IPS-18a (cell line): ENCODE data around the gene SNCAIP.

Experiments used
- H3K27ac ChIP-seq: one replicate; pipeline ENCODE4 v1.5.1; 2013; ENCODE audit warnings: low read length
- H3K27me3 ChIP-seq: one replicate; pipeline ENCODE4 v1.6.1; 2013; ENCODE audit warnings: mild to moderate bottlenecking, low read length; ENCODE audit not compliant: control insufficient read depth, insufficient read depth
- H3K36me3 ChIP-seq: one replicate; pipeline ENCODE4 v1.6.1; 2013; ENCODE audit warnings: low read depth, low read length; ENCODE audit not compliant: control insufficient read depth
- H3K4me1 ChIP-seq: one replicate; pipeline ENCODE4 v1.6.1; 2013; ENCODE audit warnings: low read depth, low read length; ENCODE audit not compliant: control insufficient read depth
- H3K4me3 ChIP-seq: one replicate; pipeline ENCODE4 v1.5.1; 2013; ENCODE audit warnings: low read length
- H3K9ac ChIP-seq: one replicate; pipeline ENCODE4 v1.6.1; 2013; ENCODE audit warnings: mild to moderate bottlenecking, low read length, moderate library complexity
- H3K9me3 ChIP-seq: one replicate; pipeline ENCODE4 v1.6.1; 2013; ENCODE audit warnings: low read depth, low read length; ENCODE audit not compliant: control insufficient read depth

Gene SNCAIP

DNA sequence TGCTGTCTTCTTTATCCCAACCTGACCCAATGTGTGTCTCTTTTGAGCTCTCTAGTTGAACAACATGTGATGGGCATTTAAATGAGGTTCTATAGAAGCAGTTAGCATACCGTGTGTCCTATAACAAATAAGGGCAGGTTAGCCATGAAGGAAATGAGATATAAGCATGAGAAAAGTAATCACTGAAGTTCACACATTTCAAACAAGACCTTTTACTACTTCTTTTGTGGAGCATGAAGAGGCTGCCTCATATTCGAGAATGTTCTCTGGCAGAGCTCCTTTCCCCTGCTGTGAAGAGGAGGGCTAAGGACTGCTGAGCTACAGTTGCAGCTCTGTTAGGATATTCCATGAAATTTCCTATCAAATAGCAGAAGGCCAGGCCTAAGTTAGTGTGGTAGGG is 15.2 kb upstream of the SNCAIP start:
- H3K4me3 ChIP-seq: no peak overlapping the region
- no peaks in the 10 kb centered on the region for H3K36me3 ChIP-seq
- H3K27me3 ChIP-seq: no peaks in the 10 kb centered on the region
- H3K4me1 ChIP-seq: peaks cover 21% of the 10 kb centered on the region
- no peaks in the 10 kb centered on the region for H3K9me3 ChIP-seq
- no peak overlapping the region for H3K27ac ChIP-seq
- no peak overlapping the region for H3K9ac ChIP-seq

DNA sequence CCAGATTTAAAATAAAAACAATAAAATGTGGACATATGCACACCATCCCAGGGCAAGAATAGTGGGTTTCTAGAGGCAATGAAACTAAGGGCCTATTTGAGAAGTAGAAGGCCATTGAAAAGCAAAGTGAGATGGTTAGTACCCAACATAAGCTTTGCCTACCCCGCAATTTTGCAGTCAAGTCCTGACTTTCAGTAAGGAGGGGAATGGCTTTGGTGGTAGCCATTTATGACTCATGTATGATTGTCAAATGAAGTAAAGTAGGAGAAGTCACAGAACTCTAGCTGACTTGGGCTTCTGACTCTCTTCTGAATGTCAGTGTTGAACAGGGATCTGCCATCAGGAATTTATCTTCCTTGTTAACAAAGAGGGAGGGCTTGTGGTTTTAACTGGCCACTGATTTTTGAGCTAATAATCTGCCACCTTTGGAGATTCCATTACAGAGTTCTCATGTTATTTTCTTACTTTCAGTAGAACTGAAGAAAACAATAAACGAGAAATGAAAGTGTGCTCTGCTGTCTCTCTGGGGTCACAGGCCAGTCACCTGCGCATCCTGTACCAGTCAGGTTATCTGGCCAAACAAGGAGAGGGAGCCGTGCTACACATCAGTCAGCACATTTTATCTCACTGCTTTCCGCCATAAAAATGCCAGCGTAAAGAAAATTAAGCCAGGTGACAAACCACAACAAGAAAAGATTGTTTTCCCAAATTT is 14.3 kb upstream of the SNCAIP start:
- Histone ChIP-seq H3K9me3 (no peaks in the 10 kb centered on the region), H3K4me3 (no peak overlapping the region), H3K27me3 (no peaks in the 10 kb centered on the region), H3K9ac (no peak overlapping the region), H3K27ac (no peak overlapping the region), H3K36me3 (no peaks in the 10 kb centered on the region), H3K4me1 (peaks cover 13% of the 10 kb centered on the region)

DNA sequence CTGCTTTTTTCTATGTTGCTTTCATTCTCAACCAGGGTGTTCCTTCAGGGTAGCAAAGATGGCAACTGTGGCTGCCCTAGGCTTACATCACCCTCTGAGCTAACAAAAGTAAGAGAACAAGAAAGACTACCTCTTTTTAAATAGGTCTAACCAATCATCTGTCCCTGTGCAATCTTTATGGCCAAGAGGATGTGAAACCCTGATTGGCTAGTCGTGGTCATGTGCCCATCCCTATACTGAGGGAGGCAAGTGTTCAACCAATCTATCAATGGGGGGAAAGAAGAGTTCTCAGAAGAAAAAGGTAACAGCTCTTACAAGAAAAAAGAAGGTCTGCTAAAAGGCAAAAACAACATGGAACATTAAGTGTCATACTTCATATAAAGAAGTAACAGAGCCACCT is 11.7 kb upstream of the SNCAIP start:
- Histone ChIP-seq H3K27ac (no peak overlapping the region), H3K4me3 (no peak overlapping the region), H3K9me3 (no peaks in the 10 kb centered on the region), H3K4me1 (peaks cover 13% of the 10 kb centered on the region), H3K36me3 (no peaks in the 10 kb centered on the region), H3K9ac (no peak overlapping the region), H3K27me3 (no peaks in the 10 kb centered on the region)

DNA sequence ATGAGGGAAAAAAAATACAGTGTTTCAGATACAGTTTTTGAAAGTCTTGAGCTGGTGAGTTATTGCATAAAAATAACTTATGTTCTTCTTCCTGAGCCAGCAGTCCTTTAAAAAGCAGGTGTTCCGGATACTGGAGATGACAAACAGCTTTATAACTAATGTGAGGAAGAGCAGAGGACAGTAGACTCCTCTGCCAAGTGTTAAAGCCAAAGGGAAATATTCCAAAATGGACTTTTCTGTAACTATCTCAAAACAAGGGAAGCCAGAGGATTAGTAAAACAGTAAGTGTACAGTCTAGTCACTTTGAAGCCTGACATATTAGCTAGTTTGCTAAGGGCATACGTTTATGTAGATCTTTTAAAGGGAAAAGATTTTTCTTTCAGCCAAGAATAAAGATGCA is 11.0 kb upstream of the SNCAIP start:
- Histone ChIP-seq H3K9ac (no peak overlapping the region), H3K27me3 (no peaks in the 10 kb centered on the region), H3K4me1 (peaks cover 13% of the 10 kb centered on the region), H3K4me3 (no peak overlapping the region), H3K9me3 (no peaks in the 10 kb centered on the region), H3K36me3 (no peaks in the 10 kb centered on the region), H3K27ac (no peak overlapping the region)

DNA sequence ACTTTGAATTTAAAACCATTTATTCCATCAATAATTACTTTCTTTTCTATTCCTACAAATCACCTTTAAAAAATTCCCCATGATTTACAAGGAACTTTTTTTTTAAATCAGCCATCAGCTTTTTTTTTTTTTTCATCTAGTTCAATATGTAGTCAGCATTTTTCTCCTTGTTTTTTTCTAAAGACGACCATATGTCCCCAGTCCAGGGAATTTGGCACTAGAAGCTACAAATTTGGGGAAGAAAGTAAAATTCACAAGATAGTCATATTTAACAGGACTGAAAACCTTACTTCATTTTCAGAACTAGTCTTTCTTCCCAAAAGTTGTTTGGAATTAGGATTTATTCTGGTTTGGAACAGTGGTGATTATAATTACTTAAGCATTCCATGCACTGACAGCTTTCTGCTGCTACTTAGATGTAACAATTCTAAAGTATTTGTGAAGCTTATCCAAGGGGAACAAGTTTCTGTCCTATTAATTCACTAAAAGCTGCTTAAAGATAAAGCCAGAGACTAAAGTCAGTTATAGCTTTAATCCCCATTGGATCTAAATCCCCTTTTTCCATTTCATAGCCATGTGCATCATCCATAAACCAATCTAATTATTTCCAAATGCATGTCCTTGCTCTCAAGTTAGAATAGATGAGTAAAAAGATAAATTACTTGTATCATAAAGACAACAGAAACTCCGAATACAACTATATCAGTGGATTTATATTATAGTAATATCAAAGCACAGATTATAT is 7.4 kb upstream of the SNCAIP start:
- Histone ChIP-seq H3K9me3 (no peaks in the 10 kb centered on the region), H3K27me3 (no peaks in the 10 kb centered on the region), H3K9ac (no peak overlapping the region), H3K36me3 (no peaks in the 10 kb centered on the region), H3K4me1 (no peaks in the 10 kb centered on the region), H3K4me3 (no peak overlapping the region), H3K27ac (no peak overlapping the region)

DNA sequence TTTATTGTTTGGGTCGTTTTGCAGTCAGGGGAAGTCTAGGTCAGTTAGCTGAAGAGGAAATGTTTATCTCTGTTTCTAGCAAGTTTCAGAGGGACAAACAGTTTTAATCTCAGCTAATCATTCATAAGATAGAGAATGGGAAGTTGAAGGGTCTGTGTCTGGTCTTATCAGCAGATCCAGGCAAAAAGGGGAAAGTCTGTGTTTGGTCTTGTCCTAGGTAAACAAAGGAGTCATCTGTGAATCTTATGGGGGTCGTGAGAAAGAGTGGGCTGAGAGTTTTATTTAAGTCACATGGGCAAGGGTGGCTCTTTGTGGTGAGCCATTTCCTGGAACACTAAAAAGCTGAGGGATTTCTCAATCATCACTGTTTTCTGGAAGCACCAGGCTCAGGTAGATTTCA is 5.6 kb upstream of the SNCAIP start:
- no peaks in the 10 kb centered on the region for H3K4me1 ChIP-seq

DNA sequence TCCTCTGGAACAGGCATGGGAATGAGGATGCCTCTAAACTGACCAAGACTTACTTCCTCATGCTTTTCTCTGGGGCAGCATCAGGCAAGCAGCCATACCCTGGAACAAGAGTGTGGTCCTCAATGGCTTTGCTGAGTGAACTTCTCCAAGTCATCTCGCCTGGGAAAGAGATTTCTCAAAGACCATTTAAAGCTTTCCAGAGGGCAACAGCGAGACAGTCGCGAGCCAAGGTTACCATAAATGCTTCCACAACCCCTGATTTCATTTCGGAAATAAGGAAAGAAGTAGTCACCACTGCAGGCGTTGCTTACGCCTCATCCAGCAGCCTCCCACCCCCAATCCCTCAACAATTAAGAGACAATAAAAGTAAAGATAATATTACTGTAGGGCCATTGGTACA is 1.1 kb upstream of the SNCAIP start:
- peaks cover 8% of the 10 kb centered on the region for H3K4me1 ChIP-seq
- H3K36me3 ChIP-seq: no peaks in the 10 kb centered on the region
- H3K9me3 ChIP-seq: no peaks in the 10 kb centered on the region
- peaks cover 46% of the 10 kb centered on the region for H3K27me3 ChIP-seq
- H3K4me3 ChIP-seq: peak overlapping the region; percentile 64
- H3K27ac ChIP-seq: no peak overlapping the region
- H3K9ac ChIP-seq: no peak overlapping the region

More for the DNA sequence above, 5.6 kb upstream of the SNCAIP start:
- Histone ChIP-seq H3K36me3 (no peaks in the 10 kb centered on the region), H3K27me3 (peaks cover 18% of the 10 kb centered on the region), H3K9ac (no peak overlapping the region), H3K27ac (no peak overlapping the region), H3K4me3 (no peak overlapping the region), H3K9me3 (no peaks in the 10 kb centered on the region)

DNA sequence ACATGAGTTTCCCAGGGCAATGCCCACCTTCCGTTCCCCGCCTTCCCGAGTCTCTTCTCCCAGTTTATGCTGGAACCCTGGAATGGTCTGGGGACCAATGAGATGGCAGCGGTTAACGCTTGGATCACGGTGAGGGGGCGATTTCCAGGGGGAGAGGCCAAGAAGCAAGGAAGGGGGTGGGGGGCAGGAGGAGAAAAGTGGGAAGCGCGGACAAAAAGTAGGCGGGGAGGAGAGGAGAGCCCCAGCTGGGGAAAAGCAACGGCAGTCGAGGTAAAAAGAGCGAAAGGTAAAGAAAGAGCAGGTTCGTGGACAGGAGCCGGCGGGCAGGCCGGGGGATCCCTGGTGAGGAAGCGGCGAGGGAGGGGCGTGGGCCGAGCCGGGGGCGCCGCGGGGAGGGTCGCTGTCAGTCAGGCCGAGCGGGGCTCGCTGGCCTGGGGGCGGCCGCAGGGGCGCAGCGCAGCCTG is 508 bp upstream of the SNCAIP start:
- H3K27me3 ChIP-seq: peaks cover 46% of the 10 kb centered on the region
- no peaks in the 10 kb centered on the region for H3K9me3 ChIP-seq
- peak overlapping the region; percentile 28 for H3K9ac ChIP-seq
- H3K4me1 ChIP-seq: peaks cover 8% of the 10 kb centered on the region
- peak overlapping the region; percentile 64 for H3K4me3 ChIP-seq
- H3K36me3 ChIP-seq: no peaks in the 10 kb centered on the region
- no peak overlapping the region for H3K27ac ChIP-seq

DNA sequence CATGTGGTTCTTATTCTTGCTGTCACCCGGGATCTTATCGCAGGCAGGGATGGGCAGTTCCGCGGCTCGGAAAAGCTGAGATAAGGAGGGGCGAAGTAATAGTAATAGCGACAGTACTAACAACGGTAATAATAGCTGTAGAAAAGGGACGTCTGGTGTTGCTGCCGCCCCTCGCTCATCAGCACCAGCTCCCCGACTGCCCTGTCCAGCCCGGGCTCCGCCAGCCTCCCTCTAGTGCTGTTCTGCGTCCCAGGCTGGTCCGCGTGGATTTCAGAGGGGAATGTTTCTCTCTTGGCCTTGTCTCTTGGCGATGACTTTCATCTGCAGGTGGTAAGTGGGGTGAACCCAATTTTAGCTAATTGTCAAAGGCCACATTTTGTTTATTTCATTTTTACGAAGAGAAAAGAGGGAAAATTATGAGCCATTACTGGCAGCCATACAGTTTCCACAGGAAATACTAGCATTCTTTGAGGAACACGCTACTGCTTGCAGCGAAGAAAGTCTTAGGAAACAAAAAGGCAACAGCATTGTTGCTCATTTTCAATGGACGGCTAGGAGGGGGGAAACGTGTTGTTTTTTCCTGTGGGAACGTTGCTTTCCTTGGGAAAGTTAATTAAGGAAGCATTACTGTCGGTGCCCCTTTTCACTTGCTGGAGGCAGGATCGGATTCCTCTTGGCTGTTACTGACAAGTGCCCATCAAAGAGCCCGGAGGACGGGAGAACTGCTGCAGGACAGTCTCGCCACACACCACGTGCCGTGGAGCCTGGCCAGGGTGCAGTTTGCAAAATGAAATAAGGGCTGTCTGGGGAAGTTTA is 762 bp downstream of the SNCAIP start:
- Histone ChIP-seq H3K4me1 (peaks cover 8% of the 10 kb centered on the region), H3K9ac (peak overlapping the region; percentile 46), H3K4me3 (peak overlapping the region; percentile 67), H3K36me3 (no peaks in the 10 kb centered on the region), H3K27me3 (peaks cover 46% of the 10 kb centered on the region), H3K27ac (no peak overlapping the region), H3K9me3 (no peaks in the 10 kb centered on the region)

DNA sequence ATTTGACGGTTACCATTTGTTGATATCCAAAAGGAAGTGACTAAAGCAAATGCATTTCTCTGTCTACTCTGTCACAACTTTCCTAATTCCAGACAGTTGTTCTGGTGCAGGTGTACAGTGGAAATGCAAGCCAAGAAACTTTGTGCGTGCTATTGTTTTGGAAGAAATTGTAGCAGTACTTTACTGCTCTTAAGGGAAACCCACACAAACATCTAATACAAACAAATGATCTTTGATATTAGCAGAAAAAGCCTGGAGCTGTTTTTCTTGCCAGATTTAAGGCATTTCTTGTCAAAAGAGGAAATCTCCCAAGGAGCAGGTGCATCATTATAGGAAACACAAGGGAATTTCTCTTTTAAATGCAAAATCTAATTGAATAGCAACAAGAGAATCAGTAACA is 2.0 kb downstream of the SNCAIP start:
- Histone ChIP-seq H3K9me3 (no peaks in the 10 kb centered on the region), H3K9ac (no peak overlapping the region), H3K27ac (no peak overlapping the region), H3K4me3 (no peak overlapping the region), H3K27me3 (peaks cover 46% of the 10 kb centered on the region), H3K36me3 (no peaks in the 10 kb centered on the region), H3K4me1 (peaks cover 8% of the 10 kb centered on the region)

DNA sequence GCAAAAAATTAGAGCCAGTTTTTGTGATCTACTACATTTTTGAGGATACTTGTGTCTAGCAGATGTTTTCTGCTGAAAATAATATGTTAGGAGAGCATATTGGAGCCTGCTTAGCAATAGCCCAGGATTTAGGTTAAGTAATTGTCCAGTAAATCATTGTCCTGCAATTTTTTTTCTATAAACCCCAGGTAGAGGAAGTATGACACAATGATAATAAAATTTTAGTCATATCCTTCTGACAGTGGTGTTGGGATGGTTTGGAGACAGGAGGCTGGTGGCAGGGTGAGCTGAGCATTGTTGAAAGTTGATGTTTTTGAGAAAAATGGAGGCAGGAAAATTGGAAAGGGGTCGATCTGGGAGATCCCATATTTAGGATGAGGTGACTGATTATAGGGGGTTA is 3.5 kb downstream of the SNCAIP start:
- H3K27ac ChIP-seq: no peak overlapping the region

More for the DNA sequence above, 3.5 kb downstream of the SNCAIP start:
- Histone ChIP-seq H3K9me3 (no peaks in the 10 kb centered on the region), H3K4me1 (peaks cover 8% of the 10 kb centered on the region), H3K27me3 (peaks cover 38% of the 10 kb centered on the region), H3K36me3 (no peaks in the 10 kb centered on the region), H3K9ac (no peak overlapping the region), H3K4me3 (no peak overlapping the region)
